ENCODE measurements around the gene RABGAP1L.
"Not testable (repeated sequence)": the region's sequence is repeated elsewhere in the genome, so short reads cannot be mapped to it uniquely, and the experiment has no call there.

RABGAP1L gene

DNA sequence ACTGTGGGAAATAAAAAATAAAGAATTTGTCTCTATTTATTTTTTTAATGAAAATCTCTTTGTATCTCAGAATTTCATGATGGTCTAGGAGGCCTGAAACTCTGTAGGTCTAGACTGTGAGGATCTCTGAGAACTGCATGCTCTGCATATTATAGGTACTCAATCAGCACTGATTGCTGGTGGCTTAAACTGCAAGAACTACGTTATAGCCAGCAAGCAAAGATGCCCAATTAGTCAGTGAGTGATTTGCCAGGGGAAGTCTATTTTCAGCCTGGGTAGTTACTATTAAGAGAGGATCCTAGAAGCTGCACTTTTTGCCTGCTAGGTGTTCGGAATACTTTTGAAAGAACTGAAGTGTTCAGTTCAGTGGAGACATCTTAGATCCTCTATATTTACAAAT lies 375.9 kb downstream of the RABGAP1L start:
- DNase-seq (ENCODE audit: extremely low read depth, insufficient read length) = no peak
- Histone ChIP-seq H3K36me3 (ENCODE audit: control insufficient read depth, insufficient read depth, low read length) (no peaks in the 10 kb centered on the region; the same call in 1 of the 2 replicates), H3K4me3 (replicated peaks; ENCODE audit: low read depth, low read length) (no peak overlapping the region), H3K27me3 (replicated peaks; ENCODE audit: control insufficient read depth, insufficient read depth, low read length) (no peaks in the 10 kb centered on the region)
- no peak for TF ChIP-seq CTCF (IDR thresholded peaks at IDR 0.05; ENCODE audit: insufficient read depth, low read length, poor library complexity, severe bottlenecking)

GRCh38 chr1:174543421-174543820 lies 384.1 kb downstream of the RABGAP1L start:
- H3K4me3 ChIP-seq (replicated peaks; ENCODE audit: low read depth, low read length); DNase-seq (ENCODE audit: extremely low read depth, insufficient read length); H3K27me3 ChIP-seq (replicated peaks; ENCODE audit: control insufficient read depth, insufficient read depth, low read length); H3K36me3 ChIP-seq (ENCODE audit: control insufficient read depth, insufficient read depth, low read length): not testable (repeated sequence)

GRCh38 chr1:174550296-174550695 lies 391.0 kb downstream of the RABGAP1L start:
- Histone ChIP-seq H3K27me3 (replicated peaks; ENCODE audit: control insufficient read depth, insufficient read depth, low read length) (no peaks in the 10 kb centered on the region), H3K36me3 (ENCODE audit: control insufficient read depth, insufficient read depth, low read length) (no peaks in the 10 kb centered on the region), H3K4me3 (replicated peaks; ENCODE audit: low read depth, low read length) (no peak overlapping the region)
- DNase-seq (ENCODE audit: extremely low read depth, insufficient read length) = no peak
- no peak for TF ChIP-seq CTCF (IDR thresholded peaks at IDR 0.05; ENCODE audit: insufficient read depth, low read length, poor library complexity, severe bottlenecking)

DNA sequence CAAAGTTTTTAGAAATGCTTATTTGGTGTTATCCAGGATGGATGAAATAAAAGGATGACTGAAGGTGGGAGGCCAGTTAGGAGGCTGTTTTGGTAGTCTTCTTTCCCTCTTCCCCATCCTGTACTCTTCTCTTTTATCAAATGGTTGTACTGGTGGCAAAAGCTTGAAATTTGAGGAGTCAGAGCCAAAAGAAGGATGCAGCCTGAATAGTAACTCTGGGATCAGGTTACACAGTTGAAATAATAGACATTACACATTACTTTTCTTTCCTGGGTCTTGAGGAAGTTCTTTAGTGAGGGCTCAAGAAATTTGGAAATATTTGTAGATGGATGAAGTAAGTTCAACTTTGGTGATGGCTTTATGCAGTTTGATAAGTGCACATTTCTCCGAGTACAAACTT lies 397.1 kb downstream of the RABGAP1L start:
- DNase-seq (ENCODE audit: extremely low read depth, insufficient read length) = no peak
- Histone ChIP-seq H3K27me3 (replicated peaks; ENCODE audit: control insufficient read depth, insufficient read depth, low read length) (no peaks in the 10 kb centered on the region), H3K36me3 (ENCODE audit: control insufficient read depth, insufficient read depth, low read length) (no peaks in the 10 kb centered on the region), H3K4me3 (replicated peaks; ENCODE audit: low read depth, low read length) (no peak overlapping the region)
- no peak for TF ChIP-seq CTCF (IDR thresholded peaks at IDR 0.05; ENCODE audit: insufficient read depth, low read length, poor library complexity, severe bottlenecking)

- H3K27me3 ChIP-seq (replicated peaks; ENCODE audit: control insufficient read depth, insufficient read depth, low read length) = no peaks in the 10 kb centered on the region
- H3K4me3 ChIP-seq (replicated peaks; ENCODE audit: low read depth, low read length) = no peak overlapping the region
- TF ChIP-seq CTCF (IDR thresholded peaks at IDR 0.05; ENCODE audit: insufficient read depth, low read length, poor library complexity, severe bottlenecking) = no peak
- no peak for DNase-seq (ENCODE audit: extremely low read depth, insufficient read length)
- H3K36me3 ChIP-seq (ENCODE audit: control insufficient read depth, insufficient read depth, low read length) = no peaks in the 10 kb centered on the region; the same call in 1 of the 2 replicates
These were observed 409.2 kb downstream of the RABGAP1L start for GRCh38 chr1:174568551-174568950.

DNA sequence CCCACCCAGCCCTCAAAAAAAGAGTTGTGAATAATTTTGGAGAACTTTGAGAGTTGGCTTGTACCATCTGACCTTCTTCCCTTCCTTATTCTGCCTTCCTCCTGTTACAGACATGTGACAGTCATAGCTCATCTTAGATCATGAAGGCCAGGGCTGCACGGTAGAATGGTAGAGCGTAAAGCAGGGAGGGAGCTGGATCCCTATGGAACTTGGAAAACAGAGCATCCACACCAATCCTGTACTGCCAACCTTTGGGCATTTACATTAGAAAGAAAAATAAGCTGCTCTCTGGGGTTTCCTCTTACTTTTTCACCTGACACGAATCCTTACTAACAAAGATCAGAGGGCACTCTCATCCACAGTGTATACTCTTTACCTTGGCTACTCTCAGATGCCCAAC lies 409.9 kb downstream of the RABGAP1L start:
- TF ChIP-seq CTCF (IDR thresholded peaks at IDR 0.05; ENCODE audit: insufficient read depth, low read length, poor library complexity, severe bottlenecking) = no peak
- no peak for DNase-seq (ENCODE audit: extremely low read depth, insufficient read length)
- no peaks in the 10 kb centered on the region for H3K27me3 ChIP-seq (replicated peaks; ENCODE audit: control insufficient read depth, insufficient read depth, low read length)

More for the DNA sequence above, 409.9 kb downstream of the RABGAP1L start:
- Histone ChIP-seq H3K36me3 (ENCODE audit: control insufficient read depth, insufficient read depth, low read length) (no peaks in the 10 kb centered on the region; the same call in 1 of the 2 replicates), H3K4me3 (replicated peaks; ENCODE audit: low read depth, low read length) (no peak overlapping the region)

Measured in GM06990 (cell line).